ENCODE measurements around the gene LBP.

LBP gene

GRCh38 chr20:38343311-38344106 is 2.8 kb upstream of the LBP start:
- no peak for TF ChIP-seq MYC (IDR thresholded peaks at IDR 0.05; ENCODE audit: low read depth, low read length)
- no peak for DNase-seq (ENCODE audit: low read depth)
- H3K4me3 ChIP-seq (ENCODE audit: low read depth, low read length) = no peak overlapping the region

GRCh38 chr20:38344107-38344701 is 2.1 kb upstream of the LBP start:
- no peak for DNase-seq (ENCODE audit: low read depth)
- no peak for TF ChIP-seq POLR2A (IDR thresholded peaks at IDR 0.05; ENCODE audit: extremely low read depth, insufficient read length)
- TF ChIP-seq CTCF (IDR thresholded peaks at IDR 0.05; ENCODE audit: low read depth, low read length) = no peak
- TF ChIP-seq MAX (IDR thresholded peaks at IDR 0.05; ENCODE audit: low read depth, low read length) = no peak
- no peak for TF ChIP-seq MYC (IDR thresholded peaks at IDR 0.05; ENCODE audit: low read depth, low read length)
- H3K4me3 ChIP-seq (ENCODE audit: low read depth, low read length) = no peak overlapping the region

GRCh38 chr20:38345643-38346042 is 639 bp upstream of the LBP start:
- TF ChIP-seq MAX (IDR thresholded peaks at IDR 0.05; ENCODE audit: low read depth, low read length) (no peak), MYC (IDR thresholded peaks at IDR 0.05; ENCODE audit: low read depth, low read length) (no peak), CTCF (IDR thresholded peaks at IDR 0.05; ENCODE audit: low read depth, low read length) (no peak), POLR2A (IDR thresholded peaks at IDR 0.05; ENCODE audit: extremely low read depth, insufficient read length) (no peak)
- no peak overlapping the region for H3K4me3 ChIP-seq (ENCODE audit: low read depth, low read length)
- DNase-seq (ENCODE audit: low read depth) = no peak

- no peak for DNase-seq (ENCODE audit: low read depth)
- no peak overlapping the region for H3K4me3 ChIP-seq (ENCODE audit: low read depth, low read length)
- TF ChIP-seq MYC (IDR thresholded peaks at IDR 0.05; ENCODE audit: low read depth, low read length) (no peak), MAX (IDR thresholded peaks at IDR 0.05; ENCODE audit: low read depth, low read length) (no peak), CTCF (IDR thresholded peaks at IDR 0.05; ENCODE audit: low read depth, low read length) (no peak), POLR2A (IDR thresholded peaks at IDR 0.05; ENCODE audit: extremely low read depth, insufficient read length) (no peak)
These were observed 459 bp downstream of the LBP start for GRCh38 chr20:38346741-38347140.

- TF ChIP-seq CTCF (IDR thresholded peaks at IDR 0.05; ENCODE audit: low read depth, low read length) (no peak), MAX (IDR thresholded peaks at IDR 0.05; ENCODE audit: low read depth, low read length) (no peak), MYC (IDR thresholded peaks at IDR 0.05; ENCODE audit: low read depth, low read length) (no peak), POLR2A (IDR thresholded peaks at IDR 0.05; ENCODE audit: extremely low read depth, insufficient read length) (no peak)
- no peak for DNase-seq (ENCODE audit: low read depth)
- H3K4me3 ChIP-seq (ENCODE audit: low read depth, low read length) = no peak overlapping the region
These were observed 3.6 kb downstream of the LBP start for GRCh38 chr20:38349856-38350255.

- no peak for DNase-seq (ENCODE audit: low read depth)
- H3K4me3 ChIP-seq (ENCODE audit: low read depth, low read length) = no peak overlapping the region
- TF ChIP-seq POLR2A (IDR thresholded peaks at IDR 0.05; ENCODE audit: extremely low read depth, insufficient read length) (no peak), MAX (IDR thresholded peaks at IDR 0.05; ENCODE audit: low read depth, low read length) (no peak), CTCF (IDR thresholded peaks at IDR 0.05; ENCODE audit: low read depth, low read length) (no peak), MYC (IDR thresholded peaks at IDR 0.05; ENCODE audit: low read depth, low read length) (no peak)
These were observed 4.8 kb downstream of the LBP start for GRCh38 chr20:38350879-38351775.
